Mucosa of descending colon (tissue), 3 donors: ENCODE data around the gene CPM. TPM values are rescaled to one million over a fixed set of nuclear protein-coding genes. Genes with fewer than 3 reads are reported as not detected.
"Not testable (repeated sequence)": the region's sequence is repeated elsewhere in the genome, so short reads cannot be mapped to it uniquely, and the experiment has no call there.

Experiments
- ATAC-seq: fragments of 200-7000 bp; cut with Tn5 transposase; one replicate; pipeline ENCODE4 v1.9.1; 2020; ENCODE audit warnings: mild to moderate bottlenecking, moderate library complexity
- DNase-seq, 3 donors: peaks; one replicate each; pipeline ENCODE4 v3.0.0-alpha.2; 2020
- H3K36me3 ChIP-seq: fragments of 200-600 bp; one replicate; pipeline ENCODE4 v1.8.0; 2021; ENCODE audit warnings: low read depth, mild to moderate bottlenecking
- H3K4me1 ChIP-seq: fragments of 200-600 bp; one replicate; pipeline ENCODE4 v1.8.0; 2021; ENCODE audit warnings: low read depth, mild to moderate bottlenecking
- H3K4me3 ChIP-seq: fragments of 200-600 bp; one replicate; pipeline ENCODE4 v1.8.0; 2021; ENCODE audit warnings: mild to moderate bottlenecking
- H3K9me3 ChIP-seq: fragments of 200-600 bp; one replicate; pipeline ENCODE4 v1.8.0; 2021; ENCODE audit warnings: mild to moderate bottlenecking
- CTCF ChIP-seq: fragments of 200-600 bp; IDR thresholded peaks from one replicate; pipeline ENCODE4 v1.8.0; 2022; ENCODE audit warnings: antibody characterized with exemption, mild to moderate bottlenecking
- intact Hi-C, 2 donors: fragments of 100-400 bp; cut with DNase I in 1 of 2; cut with micrococcal nuclease in 1 of 2; formaldehyde crosslinking; loops; one replicate each; pipeline versions ENCODE4 v1.11.0 to v1.11.1; 2022; cut with DNase I, micrococcal nuclease
- total RNA-seq, 3 donors: library from RNA; stranded (reverse); fragmentation: NEBNext Ultra II Directional in 2 of 3; extraction: Animal tissue kit (Norgen Biotek cat#: 25700) in 2 of 3; gene quantifications; one replicate each; pipeline versions ENCODE4 v1.2.1 to v1.2.4, GENCODE V29; 2021 to 2023
- donor health status: DM: no; HTN: no; CAD: no; lungs with moderate emphysema.
- donor health status: DM: no; HTN: no; CAD: no.
- donor health status: DM: no; HTN: yes; CAD: no.

Gene CPM
- total RNA-seq, 3 donors from 2014 or later = 40.1 to 130 (median 111) TPM

- no peaks in the 10 kb centered on the region for H3K9me3 ChIP-seq
- no peak for DNase-seq
- no peak for TF ChIP-seq CTCF
- intact Hi-C loops = no loop called here
- H3K4me3 ChIP-seq = no peak overlapping the region
- peaks cover 3% of the 10 kb centered on the region for H3K4me1 ChIP-seq
- ATAC-seq = no peak
- no peaks in the 10 kb centered on the region for H3K36me3 ChIP-seq
Observed at GRCh38 chr12:68844788-68845695, 87.9 kb downstream of the CPM start.

GRCh38 chr12:68844318-68844745, 88.6 kb downstream of the CPM start:
- DNase-seq (no peak), ATAC-seq (no peak)
- peaks cover 3% of the 10 kb centered on the region for H3K4me1 ChIP-seq
- intact Hi-C loops = no loop called here
- H3K36me3 ChIP-seq = peaks cover 6% of the 10 kb centered on the region
- no peak for TF ChIP-seq CTCF
- H3K4me3 ChIP-seq = no peak overlapping the region
- H3K9me3 ChIP-seq = no peaks in the 10 kb centered on the region

GRCh38 chr12:68842784-68843567, 90.0 kb downstream of the CPM start:
- DNase-seq = no peak
- TF ChIP-seq CTCF = no peak
- no peak overlapping the region for H3K4me3 ChIP-seq
- peaks cover 3% of the 10 kb centered on the region for H3K4me1 ChIP-seq
- no peaks in the 10 kb centered on the region for H3K9me3 ChIP-seq
- intact Hi-C loops = no loop called here
- peaks cover 6% of the 10 kb centered on the region for H3K36me3 ChIP-seq
- ATAC-seq = no peak

DNA sequence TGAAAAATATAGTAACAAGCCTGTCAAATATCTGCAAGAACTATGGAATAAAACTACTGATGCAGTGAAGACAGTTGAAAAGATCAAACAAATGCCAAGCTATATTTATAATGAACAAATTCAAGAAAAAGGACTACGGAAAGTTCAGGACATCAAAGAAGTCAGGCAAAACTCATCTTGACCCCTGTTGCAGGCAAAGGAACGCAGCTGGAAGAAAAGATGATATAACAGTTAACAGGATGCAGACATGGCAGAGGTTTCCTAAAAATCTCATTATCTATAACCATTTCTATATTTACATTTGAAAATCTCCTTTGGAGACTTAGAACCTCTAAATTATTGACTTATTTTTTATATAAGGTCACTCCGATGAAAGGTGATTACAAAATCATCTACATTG, 90.8 kb downstream of the CPM start:
- intact Hi-C loops = no loop called here
- no peak for TF ChIP-seq CTCF
- no peak for ATAC-seq
- Histone ChIP-seq H3K4me3 (no peak overlapping the region), H3K36me3 (peaks cover 6% of the 10 kb centered on the region), H3K9me3 (no peaks in the 10 kb centered on the region), H3K4me1 (peaks cover 3% of the 10 kb centered on the region)
- no peak for DNase-seq

DNA sequence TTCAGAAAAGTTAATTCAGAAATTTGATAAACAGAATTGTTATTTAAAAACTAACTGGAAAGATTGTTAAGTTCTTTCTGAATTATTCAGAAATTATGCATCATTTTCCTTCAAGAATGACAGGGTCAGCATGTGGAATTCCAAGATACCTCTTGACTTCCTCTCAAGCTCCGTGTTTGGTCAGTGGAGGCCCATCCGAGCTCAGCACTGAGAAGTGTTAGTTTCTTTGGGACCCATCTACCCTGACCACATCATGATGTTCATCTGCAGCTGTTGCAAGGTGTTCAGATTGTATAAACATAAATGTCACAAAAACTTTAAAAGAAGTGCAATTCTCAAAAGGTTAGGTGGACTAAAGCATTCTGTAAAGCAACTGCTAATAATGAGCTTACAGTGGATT, 91.3 kb downstream of the CPM start:
- ATAC-seq (no peak), DNase-seq (no peak)
- intact Hi-C loops = no loop called here
- no peak for TF ChIP-seq CTCF
- Histone ChIP-seq H3K9me3 (no peaks in the 10 kb centered on the region), H3K4me3 (no peak overlapping the region), H3K4me1 (peaks cover 3% of the 10 kb centered on the region), H3K36me3 (peaks cover 6% of the 10 kb centered on the region)

- H3K9me3 ChIP-seq, intact Hi-C loops, H3K4me3 ChIP-seq, H3K36me3 ChIP-seq, H3K4me1 ChIP-seq, DNase-seq: not testable (repeated sequence)
- peak; percentile 33 for ATAC-seq
Observed at GRCh38 chr12:68841175-68841574, 91.8 kb downstream of the CPM start.
